Mesothelial cell of epicardium (in vitro differentiated cells): Measurements from ENCODE around the gene EIF4G3. TPM values are rescaled to one million over a fixed set of nuclear protein-coding genes. Genes with fewer than 3 reads are reported as not detected.

Source experiments
- DNase-seq, 2 experiments: peaks; one replicate each; pipeline ENCODE4 v3.0.0; 2021; ENCODE audit warnings: low spot score in 2 of 2; ENCODE audit not compliant: unreplicated experiment in 2 of 2
- H3K27ac Mint-ChIP-seq: 2 replicates; pipeline ENCODE4 v1.8.0; 2021; ENCODE audit warnings: mixed read lengths
- H3K27me3 Mint-ChIP-seq: 2 replicates; pipeline ENCODE4 v1.8.0; 2021; ENCODE audit warnings: low read depth, mixed read lengths
- H3K36me3 Mint-ChIP-seq: 2 replicates; pipeline ENCODE4 v1.8.0; 2021; ENCODE audit warnings: mixed read lengths
- H3K4me1 Mint-ChIP-seq: 2 replicates; pipeline ENCODE4 v1.8.0; 2021; ENCODE audit warnings: mixed read lengths
- H3K4me3 Mint-ChIP-seq: 2 replicates; pipeline ENCODE4 v1.8.0; 2021; ENCODE audit warnings: mild to moderate bottlenecking, moderate library complexity, mixed read lengths
- H3K9me3 Mint-ChIP-seq: 2 replicates; pipeline ENCODE4 v1.8.0; 2021; ENCODE audit warnings: mixed read lengths
- total RNA-seq: library from RNA; stranded (reverse); gene quantifications from 3 replicates; pipeline ENCODE4 v1.2.1, GENCODE V29; 2021
- TF ChIP-seq, protein P1 (sequence below): fragments of 200-600 bp; sonication (generic); IDR thresholded peaks from one replicate; pipeline ENCODE4 v1.5.0; 2021; ENCODE audit warnings: antibody characterized with exemption; ENCODE audit not compliant: unreplicated experiment

EIF4G3 gene
- total RNA-seq, 1 donor from 2014 or later, result 106 TPM

DNA sequence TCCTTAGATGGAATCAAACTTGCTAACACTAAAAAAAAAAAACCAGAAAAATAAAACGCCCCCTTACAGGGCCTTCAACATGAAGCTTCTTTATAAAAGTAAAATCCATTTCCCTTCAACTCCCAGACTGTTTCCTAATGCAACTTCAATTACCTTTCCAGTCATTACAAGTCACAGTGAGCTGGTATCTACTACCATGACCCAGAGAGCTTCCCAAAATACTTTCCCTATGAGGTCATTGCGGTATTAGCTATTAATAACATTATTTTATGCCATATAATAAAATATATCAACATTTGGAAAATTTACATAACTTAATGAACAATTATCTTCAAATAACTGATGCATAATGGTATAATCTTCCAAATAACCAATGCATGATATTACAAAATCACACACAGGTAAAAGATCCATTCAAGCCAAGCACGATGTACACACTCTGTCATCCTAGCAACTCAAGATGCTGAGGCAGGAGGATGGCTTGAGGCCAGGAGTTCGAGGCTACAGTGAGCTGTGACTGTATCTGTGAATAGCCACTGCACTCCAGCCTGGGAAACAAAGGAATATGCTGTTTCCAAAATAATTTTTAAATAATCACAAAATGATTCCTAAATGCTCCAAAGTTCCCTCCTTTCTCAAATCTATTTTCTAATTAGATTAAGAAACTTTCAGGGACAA is 24.1 kb downstream of the EIF4G3 start:
- DNase-seq, result no peak
- Mint-ChIP-seq H3K9me3 (no peaks in the 10 kb centered on the region), H3K27me3 (no peaks in the 10 kb centered on the region), H3K36me3 (peaks cover 7% of the 10 kb centered on the region), H3K4me1 (peaks cover 19% of the 10 kb centered on the region), H3K27ac (no peak overlapping the region), H3K4me3 (no peak overlapping the region)
- TF ChIP-seq, protein P1, sequence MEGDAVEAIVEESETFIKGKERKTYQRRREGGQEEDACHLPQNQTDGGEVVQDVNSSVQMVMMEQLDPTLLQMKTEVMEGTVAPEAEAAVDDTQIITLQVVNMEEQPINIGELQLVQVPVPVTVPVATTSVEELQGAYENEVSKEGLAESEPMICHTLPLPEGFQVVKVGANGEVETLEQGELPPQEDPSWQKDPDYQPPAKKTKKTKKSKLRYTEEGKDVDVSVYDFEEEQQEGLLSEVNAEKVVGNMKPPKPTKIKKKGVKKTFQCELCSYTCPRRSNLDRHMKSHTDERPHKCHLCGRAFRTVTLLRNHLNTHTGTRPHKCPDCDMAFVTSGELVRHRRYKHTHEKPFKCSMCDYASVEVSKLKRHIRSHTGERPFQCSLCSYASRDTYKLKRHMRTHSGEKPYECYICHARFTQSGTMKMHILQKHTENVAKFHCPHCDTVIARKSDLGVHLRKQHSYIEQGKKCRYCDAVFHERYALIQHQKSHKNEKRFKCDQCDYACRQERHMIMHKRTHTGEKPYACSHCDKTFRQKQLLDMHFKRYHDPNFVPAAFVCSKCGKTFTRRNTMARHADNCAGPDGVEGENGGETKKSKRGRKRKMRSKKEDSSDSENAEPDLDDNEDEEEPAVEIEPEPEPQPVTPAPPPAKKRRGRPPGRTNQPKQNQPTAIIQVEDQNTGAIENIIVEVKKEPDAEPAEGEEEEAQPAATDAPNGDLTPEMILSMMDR, result no peak

DNA sequence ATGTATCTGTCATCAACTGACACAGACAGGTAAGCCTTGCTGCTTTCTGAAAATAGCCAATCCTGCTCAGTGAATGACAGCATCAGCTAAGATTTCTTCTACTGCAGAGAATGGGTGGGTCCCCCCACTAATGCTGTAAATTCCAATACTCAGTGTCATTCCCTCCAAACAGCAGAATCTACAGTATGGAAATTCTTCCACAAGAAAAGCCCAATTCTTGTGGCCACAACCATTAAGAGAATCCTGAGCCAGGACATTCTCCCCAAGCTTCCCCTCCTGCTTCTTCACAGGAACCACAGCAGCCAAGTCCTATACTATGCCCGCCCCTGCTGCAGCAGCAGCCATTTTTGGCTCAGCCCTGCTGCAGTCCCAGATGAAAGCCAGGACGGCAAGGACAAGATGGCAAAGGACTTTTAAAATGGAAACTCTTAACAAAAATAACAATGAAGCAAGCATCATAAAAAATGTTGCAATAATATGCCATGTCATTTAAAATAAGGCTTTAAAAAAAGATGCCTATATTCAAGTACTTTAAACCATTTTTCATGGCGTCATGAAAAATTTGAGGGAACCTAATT is 26.8 kb downstream of the EIF4G3 start:
- peaks cover 8% of the 10 kb centered on the region for H3K36me3 Mint-ChIP-seq
- no peak for DNase-seq
- H3K4me3 Mint-ChIP-seq, result no peak overlapping the region

DNA sequence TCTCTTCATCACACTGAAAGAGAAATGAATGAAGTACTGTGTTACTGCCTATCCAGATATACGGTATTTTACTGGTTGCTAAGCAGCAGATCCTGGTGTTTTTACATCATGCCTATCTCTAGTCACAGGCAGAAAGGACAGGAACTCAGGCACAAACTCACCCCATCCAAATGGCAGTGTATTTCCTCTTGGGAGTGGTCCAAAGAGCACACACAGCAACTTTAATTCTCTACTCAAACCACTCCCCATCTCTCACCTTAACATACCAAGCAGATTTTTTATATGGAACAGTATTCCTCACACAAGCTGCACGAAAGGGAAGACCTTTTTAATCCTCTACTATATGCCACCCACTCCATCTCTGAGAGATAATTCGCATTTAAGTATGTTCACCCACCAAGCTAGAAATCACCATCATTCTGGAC is 27.3 kb downstream of the EIF4G3 start:
- no peaks in the 10 kb centered on the region for H3K9me3 Mint-ChIP-seq
- H3K27me3 Mint-ChIP-seq, result no peaks in the 10 kb centered on the region
- no peak for DNase-seq
- TF ChIP-seq, protein P1, result no peak
- H3K36me3 Mint-ChIP-seq, result peaks cover 11% of the 10 kb centered on the region
- H3K27ac Mint-ChIP-seq, result peak overlapping the region; percentile 82
- peaks cover 14% of the 10 kb centered on the region for H3K4me1 Mint-ChIP-seq
- no peak overlapping the region for H3K4me3 Mint-ChIP-seq

More for the DNA sequence above, 26.8 kb downstream of the EIF4G3 start:
- no peaks in the 10 kb centered on the region for H3K9me3 Mint-ChIP-seq
- no peaks in the 10 kb centered on the region for H3K27me3 Mint-ChIP-seq
- peaks cover 14% of the 10 kb centered on the region for H3K4me1 Mint-ChIP-seq
- peak overlapping the region; percentile 82 for H3K27ac Mint-ChIP-seq
- TF ChIP-seq, protein P1, result no peak

DNA sequence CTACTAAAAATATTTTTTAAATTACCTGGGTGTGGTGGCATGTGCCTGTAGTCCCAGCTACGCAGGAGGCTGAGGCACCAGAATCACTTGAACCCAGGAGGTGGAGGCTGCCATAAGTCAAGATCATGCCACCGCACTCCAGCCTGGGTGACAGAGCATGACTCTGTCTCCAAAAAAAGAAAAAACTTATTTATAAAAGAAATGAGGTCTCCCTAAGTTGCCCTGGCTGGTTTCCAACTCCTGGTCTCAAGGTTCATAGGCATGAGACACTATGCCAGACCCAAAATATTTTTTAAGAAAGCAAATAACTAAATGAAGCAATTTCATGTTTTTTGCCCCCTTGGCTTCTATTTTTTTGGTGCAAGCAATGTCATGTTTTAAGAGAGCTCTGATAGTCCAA is 32.9 kb downstream of the EIF4G3 start:
- Mint-ChIP-seq H3K27ac (no peak overlapping the region), H3K36me3 (peaks cover 19% of the 10 kb centered on the region), H3K27me3 (no peaks in the 10 kb centered on the region), H3K4me3 (no peak overlapping the region), H3K9me3 (no peaks in the 10 kb centered on the region), H3K4me1 (no peaks in the 10 kb centered on the region)
- TF ChIP-seq, protein P1, result no peak
- DNase-seq, result no peak

DNA sequence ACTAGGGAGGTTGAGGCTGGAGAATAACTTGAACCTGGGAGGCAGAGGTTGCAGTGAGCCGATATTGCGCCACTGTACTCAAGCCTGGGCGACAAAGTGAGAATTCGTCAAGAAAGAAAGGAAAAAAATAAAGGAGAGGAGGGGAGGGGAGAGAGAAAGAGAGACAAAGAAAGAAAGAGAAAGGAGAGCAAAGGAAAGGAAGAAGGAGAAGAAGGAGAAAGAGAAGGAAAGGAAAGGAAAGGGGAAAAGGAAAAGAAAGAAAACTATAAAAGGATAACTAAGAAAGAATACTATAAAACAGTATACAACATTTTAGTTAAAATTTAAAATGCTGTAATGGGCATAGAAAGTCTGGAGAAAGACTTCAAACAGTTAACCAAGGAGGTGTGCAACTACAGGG is 33.6 kb downstream of the EIF4G3 start:
- peaks cover 1% of the 10 kb centered on the region for H3K4me1 Mint-ChIP-seq
- no peaks in the 10 kb centered on the region for H3K9me3 Mint-ChIP-seq
- TF ChIP-seq, protein P1, result no peak
- no peaks in the 10 kb centered on the region for H3K27me3 Mint-ChIP-seq
- no peak overlapping the region for H3K4me3 Mint-ChIP-seq
- H3K36me3 Mint-ChIP-seq, result peaks cover 21% of the 10 kb centered on the region
- no peak for DNase-seq
- no peak overlapping the region for H3K27ac Mint-ChIP-seq
